ENCODE data around the gene ASCL3.

DNA sequence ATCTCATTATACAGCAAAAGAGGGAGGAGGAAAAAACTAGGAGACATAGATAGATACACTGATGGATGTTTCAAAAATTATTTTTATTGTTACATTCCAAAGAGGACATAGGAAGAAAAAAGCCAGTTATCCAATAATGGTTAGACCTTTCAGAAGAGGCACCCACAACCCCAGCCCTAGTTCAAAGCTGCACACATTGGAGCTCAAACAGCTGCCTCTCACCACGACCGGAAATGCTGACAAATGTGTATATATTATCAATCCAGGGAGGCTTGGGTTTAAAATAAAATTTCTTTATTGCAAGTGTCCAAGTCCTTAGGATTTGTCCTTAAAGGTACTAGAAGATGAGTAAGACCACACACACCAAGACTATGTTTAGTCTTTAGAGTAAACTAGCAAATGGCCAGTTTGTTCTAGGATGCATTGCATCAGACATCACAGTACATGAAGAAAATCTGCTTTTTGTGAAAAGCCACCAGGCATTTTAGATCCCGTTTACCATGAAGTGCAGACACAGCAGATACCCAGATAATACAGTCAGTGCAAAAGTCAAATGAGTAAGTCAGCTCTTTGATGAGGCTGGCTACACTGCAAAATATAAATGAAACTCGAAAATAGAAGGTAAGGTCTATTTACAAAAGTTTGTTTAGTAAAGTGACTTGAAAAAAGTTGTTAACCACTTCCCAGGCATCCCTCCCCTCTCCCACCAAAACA is 4.6 kb upstream of the ASCL3 start:
- TF ChIP-seq GATA3 (IDR thresholded peaks at IDR 0.05; ENCODE audit: low read depth, low read length), result no peak
- no peak for TF ChIP-seq GATA2 (IDR thresholded peaks at IDR 0.05; ENCODE audit: low read depth, low read length)
